Fibroblast of the aortic adventitia (primary cell): ENCODE data around the gene DMKN. TPM values are rescaled to one million over a fixed set of nuclear protein-coding genes. Genes with fewer than 3 reads are reported as not detected.
A peak's percentile ranks its signal among the peaks of the same experiment; 100 is the strongest.

ENCODE experiments used
- DNase-seq: peaks from one replicate; pipeline ENCODE4 v3.0.0-alpha.2; 2010; ENCODE audit warnings: low read depth
- H3K4me3 ChIP-seq: 2 replicates; pipeline ENCODE4 v1.5.1; 2011; ENCODE audit warnings: low read depth, mild to moderate bottlenecking, control low read depth, low read length, moderate library complexity
- total RNA-seq: library from RNA; depleted of rRNA; stranded (reverse); fragments of >200 nt; gene quantifications from 2 replicates; pipeline ENCODE4 v1.2.3, GENCODE V29; 2012; ENCODE audit warnings: low replicate concordance
- TF ChIP-seq, protein P1 (sequence below): IDR thresholded peaks from 2 replicates; pipeline ENCODE4 v1.5.1; 2011; ENCODE audit warnings: mild to moderate bottlenecking, low read length, control low read depth, inconsistent platforms; ENCODE audit not compliant: insufficient read depth

The DMKN gene
- total RNA-seq, 1 donor = 11.4 TPM

GRCh38 chr19:35524181-35524837 is 10.9 kb upstream of the DMKN start:
- TF ChIP-seq, protein P1, sequence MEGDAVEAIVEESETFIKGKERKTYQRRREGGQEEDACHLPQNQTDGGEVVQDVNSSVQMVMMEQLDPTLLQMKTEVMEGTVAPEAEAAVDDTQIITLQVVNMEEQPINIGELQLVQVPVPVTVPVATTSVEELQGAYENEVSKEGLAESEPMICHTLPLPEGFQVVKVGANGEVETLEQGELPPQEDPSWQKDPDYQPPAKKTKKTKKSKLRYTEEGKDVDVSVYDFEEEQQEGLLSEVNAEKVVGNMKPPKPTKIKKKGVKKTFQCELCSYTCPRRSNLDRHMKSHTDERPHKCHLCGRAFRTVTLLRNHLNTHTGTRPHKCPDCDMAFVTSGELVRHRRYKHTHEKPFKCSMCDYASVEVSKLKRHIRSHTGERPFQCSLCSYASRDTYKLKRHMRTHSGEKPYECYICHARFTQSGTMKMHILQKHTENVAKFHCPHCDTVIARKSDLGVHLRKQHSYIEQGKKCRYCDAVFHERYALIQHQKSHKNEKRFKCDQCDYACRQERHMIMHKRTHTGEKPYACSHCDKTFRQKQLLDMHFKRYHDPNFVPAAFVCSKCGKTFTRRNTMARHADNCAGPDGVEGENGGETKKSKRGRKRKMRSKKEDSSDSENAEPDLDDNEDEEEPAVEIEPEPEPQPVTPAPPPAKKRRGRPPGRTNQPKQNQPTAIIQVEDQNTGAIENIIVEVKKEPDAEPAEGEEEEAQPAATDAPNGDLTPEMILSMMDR = no peak
- DNase-seq = no peak
- H3K4me3 ChIP-seq = no peak overlapping the region

GRCh38 chr19:35522745-35523327 is 9.4 kb upstream of the DMKN start:
- no peak for DNase-seq
- H3K4me3 ChIP-seq = no peak overlapping the region
- TF ChIP-seq, protein P1 = no peak

- no peak for DNase-seq
- H3K4me3 ChIP-seq = no peak overlapping the region
- TF ChIP-seq, protein P1 = no peak
Observed at GRCh38 chr19:35521124-35521743, 7.8 kb upstream of the DMKN start.

- no peak overlapping the region for H3K4me3 ChIP-seq
- TF ChIP-seq, protein P1 = no peak
- DNase-seq = peak; percentile 48
Observed at GRCh38 chr19:35519291-35519690, 5.8 kb upstream of the DMKN start.

DNA sequence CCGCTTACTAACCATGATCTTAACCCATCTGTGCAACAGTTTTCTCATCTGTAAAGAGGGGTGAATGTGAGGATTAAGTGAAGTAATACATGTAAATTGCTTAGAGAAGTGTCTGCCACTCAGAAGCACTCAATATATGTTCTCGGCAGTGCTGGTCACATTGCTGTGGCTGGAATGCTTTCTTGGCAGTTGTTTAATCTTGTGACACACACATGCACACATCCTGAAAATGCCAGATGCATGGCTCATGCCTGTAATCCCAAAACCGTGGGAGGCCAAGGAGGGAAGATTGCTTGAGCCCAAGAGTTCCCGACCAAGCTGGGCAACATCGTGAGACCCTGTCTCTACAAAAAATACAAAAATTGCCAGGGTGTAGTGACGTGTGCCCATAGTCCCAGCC is 4.9 kb upstream of the DMKN start:
- TF ChIP-seq, protein P1 = no peak
- peak; percentile 97 for DNase-seq
- no peak overlapping the region for H3K4me3 ChIP-seq

- H3K4me3 ChIP-seq = no peak overlapping the region
- TF ChIP-seq, protein P1 = no peak
- no peak for DNase-seq
Observed at GRCh38 chr19:35517342-35517741, 3.9 kb upstream of the DMKN start.
